DMS53 (cell line): Measurements from ENCODE around the gene AATK.

ENCODE experiments used
- DNase-seq: peaks from one replicate; lab custom pipeline; 2025; lab: John Stamatoyannopoulos, UW

The AATK gene

GRCh38 chr17:81180836-81181810 is 15.1 kb upstream of the AATK start:
- DNase-seq: no peak

GRCh38 chr17:81179861-81180260 is 13.8 kb upstream of the AATK start:
- DNase-seq: no peak

- DNase-seq: no peak
Observed at GRCh38 chr17:81179220-81179619, 13.2 kb upstream of the AATK start.

GRCh38 chr17:81178136-81179091 is 12.4 kb upstream of the AATK start:
- no peak for DNase-seq

GRCh38 chr17:81176666-81177065 is 10.6 kb upstream of the AATK start:
- DNase-seq: peak; percentile 62

- DNase-seq: no peak
Observed at GRCh38 chr17:81173762-81174155, 7.7 kb upstream of the AATK start.

GRCh38 chr17:81173052-81173761 is 7.2 kb upstream of the AATK start:
- no peak for DNase-seq

- no peak for DNase-seq
Observed at GRCh38 chr17:81171941-81172340, 5.9 kb upstream of the AATK start.

GRCh38 chr17:81170727-81171494 is 4.9 kb upstream of the AATK start:
- no peak for DNase-seq

- DNase-seq: no peak
Observed at GRCh38 chr17:81169870-81170309, 3.9 kb upstream of the AATK start.

GRCh38 chr17:81167638-81168037 is 1.6 kb upstream of the AATK start:
- no peak for DNase-seq

GRCh38 chr17:81167194-81167524 is 1.1 kb upstream of the AATK start:
- no peak for DNase-seq

GRCh38 chr17:81165246-81166032 is 582 bp downstream of the AATK start, which contains the start of gene PVALEF:
Gene PVALEF, plus strand, starts transcription at chr17:81165507. Its CDS starts 15,720 bp downstream, at chr17:81181227.
- DNase-seq: peak; percentile 76

GRCh38 chr17:81164371-81165245 is 1.4 kb downstream of the AATK start:
- DNase-seq: peak; percentile 32

- DNase-seq: no peak
Observed at GRCh38 chr17:81163703-81164370, 2.2 kb downstream of the AATK start.

GRCh38 chr17:81163051-81163695 is 2.8 kb downstream of the AATK start:
- no peak for DNase-seq

- peak; percentile 47 for DNase-seq
Observed at GRCh38 chr17:81162491-81162890, 3.5 kb downstream of the AATK start.

GRCh38 chr17:81161972-81162371 is 4.0 kb downstream of the AATK start:
- DNase-seq: no peak
